Tibial nerve (tissue), 4 donors: Measurements from ENCODE around the gene STXBP4. TPM values are rescaled to one million over a fixed set of nuclear protein-coding genes. Genes with fewer than 3 reads are reported as not detected.

Experiments
- DNase-seq, 2 donors: peaks; one replicate each; pipeline ENCODE4 v3.0.0-alpha.2; 2019; ENCODE audit warnings: low spot score in 2 of 2
- H3K27ac ChIP-seq, 4 donors: fragments of 200-600 bp; sonication (generic) in 3 of 4; one replicate each; pipeline ENCODE4 v1.5.1; 2017 to 2019; ENCODE audit warnings: mild to moderate bottlenecking in 1 of 4
- H3K27me3 ChIP-seq, 2 donors: fragments of 200-600 bp; sonication (generic) in 1 of 2; one replicate each; pipeline versions ENCODE4 v1.5.1 to v1.6.0; 2017 to 2019
- H3K36me3 ChIP-seq, 3 donors: fragments of 200-600 bp; sonication (generic); one replicate each; pipeline ENCODE4 v1.5.1; 2018 to 2019
- H3K4me1 ChIP-seq, 4 donors: fragments of 200-600 bp; sonication (generic) in 3 of 4; one replicate each; pipeline ENCODE4 v1.5.1; 2017 to 2019
- H3K4me3 ChIP-seq, 4 donors: fragments of 200-600 bp; sonication (generic) in 3 of 4; one replicate each; pipeline ENCODE4 v1.5.1; 2017 to 2019; ENCODE audit warnings: mild to moderate bottlenecking in 1 of 4, moderate library complexity in 1 of 4
- H3K9me3 ChIP-seq, 4 donors: fragments of 200-600 bp; sonication (generic) in 3 of 4; one replicate each; pipeline ENCODE4 v1.5.1; 2017 to 2019
- CTCF ChIP-seq, 5 experiments: fragments of 200-600 bp in 3 of 5; fragments of 450-650 bp in 2 of 5; sonication (generic) in 3 of 5; IDR thresholded peaks; one replicate each; pipeline ENCODE4 v1.5.1; 2016 to 2019; ENCODE audit warnings: antibody characterized with exemption in 5 of 5, mild to moderate bottlenecking in 3 of 5, moderate library complexity in 2 of 5
- EP300 ChIP-seq, 2 donors: sonication (generic); formaldehyde crosslinking; IDR thresholded peaks; one replicate each; pipeline ENCODE4 v1.6.1; 2017; ENCODE audit warnings: antibody characterized with exemption in 2 of 2, mild to moderate bottlenecking in 1 of 2
- POLR2A ChIP-seq, 2 donors: fragments of 450-650 bp; IDR thresholded peaks; one replicate each; pipeline ENCODE4 v1.6.1; 2017; ENCODE audit warnings: antibody characterized with exemption in 2 of 2, mild to moderate bottlenecking in 2 of 2, moderate library complexity in 2 of 2
- WGBS, 2 donors: methylation state at CpG; one replicate each; pipeline ENCODE4 v1.1.5; 2018; 5-methylcytosine and 5-hydroxymethylcytosine counted together
- small RNA-seq: library from RNA; depleted of rRNA; stranded (forward); fragments of <200 nt; gene quantifications from one replicate; pipeline ENCODE3, GENCODE V24; 2016
- total RNA-seq, 4 donors: library from RNA; depleted of rRNA; stranded (reverse); fragments of >200 nt; gene quantifications; one replicate each; pipeline ENCODE4 v1.1.0, GENCODE V29; 2016

Gene STXBP4
- total RNA-seq, 4 donors from 2014 or later = 21.6 to 64.8 (median 28.2) TPM

GRCh38 chr17:55219459-55219858 is 250.9 kb downstream of the STXBP4 start:
- no peak for TF ChIP-seq EP300 (IDR thresholded peaks at IDR 0.05)
- no peak for TF ChIP-seq POLR2A (IDR thresholded peaks at IDR 0.05)
- no peak for TF ChIP-seq CTCF (IDR thresholded peaks at IDR 0.05)
- no peaks in the 10 kb centered on the region for H3K36me3 ChIP-seq
- no peak overlapping the region for H3K27ac ChIP-seq
- no peaks in the 10 kb centered on the region for H3K4me1 ChIP-seq
- no peaks in the 10 kb centered on the region for H3K27me3 ChIP-seq
- no peaks in the 10 kb centered on the region for H3K9me3 ChIP-seq
- H3K4me3 ChIP-seq = no peak overlapping the region
- no peak for DNase-seq
- 31 to 38% methylated on average over 1 of the region's 1 CpG for WGBS, 2 donors

GRCh38 chr17:55219934-55220333 is 251.4 kb downstream of the STXBP4 start:
- Histone ChIP-seq H3K36me3 (no peaks in the 10 kb centered on the region), H3K4me3 (no peak overlapping the region), H3K27me3 (no peaks in the 10 kb centered on the region), H3K27ac (no peak overlapping the region), H3K4me1 (no peaks in the 10 kb centered on the region), H3K9me3 (no peaks in the 10 kb centered on the region)
- WGBS, 2 donors = 53 to 61% methylated on average over 3 of the region's 3 CpGs
- TF ChIP-seq EP300 (IDR thresholded peaks at IDR 0.05) (no peak), POLR2A (IDR thresholded peaks at IDR 0.05) (no peak), CTCF (IDR thresholded peaks at IDR 0.05) (no peak)
- no peak for DNase-seq

Small RNA genes within 50 kb of the gene (small RNA-seq; reads per million reads assigned to genes)
- gene AC007485.1 = not detected

Other genes with a start within 250 kb of the STXBP4 start
- gene TOM1L1, start 67.9 kb upstream of the STXBP4 start, total RNA-seq = 10 to 100 TPM in 3 of 4 donors, 1 to 10 TPM in 1; 8.6 to 27.4 (median 17.1) TPM
- 100 to 1,000 TPM in 1 of 4 donors, 10 to 100 TPM in 3; 50.7 to 105 (median 81.1) TPM for gene COX11, start 111 bp upstream of the STXBP4 start, total RNA-seq